H9 (cell line): ENCODE data around the gene LRP8. TPM values are rescaled to one million over a fixed set of nuclear protein-coding genes. Genes with fewer than 3 reads are reported as not detected.

Experiments
- DNase-seq: peaks from one replicate; pipeline ENCODE4 v3.0.0-alpha.2; 2017
- H2AFZ ChIP-seq: one replicate; pipeline ENCODE4 v1.6.1; 2013; ENCODE audit warnings: mild to moderate bottlenecking, low read length, control low read depth, moderate library complexity
- H2AK5ac ChIP-seq: 2 replicates; pipeline ENCODE4 v1.6.1; 2013; ENCODE audit warnings: low read length, control low read depth, mixed read lengths; ENCODE audit not compliant: insufficient read length
- H2BK120ac ChIP-seq: one replicate; pipeline ENCODE4 v1.6.1; 2013; ENCODE audit warnings: low read depth, mild to moderate bottlenecking, low read length, control low read depth, inconsistent platforms; ENCODE audit not compliant: poor library complexity, severe bottlenecking
- H2BK12ac ChIP-seq: 2 replicates; pipeline ENCODE4 v1.6.1; 2013; ENCODE audit warnings: low read length, control low read depth, mixed read lengths, low read depth; ENCODE audit not compliant: insufficient read length
- H2BK15ac ChIP-seq: 2 replicates; pipeline ENCODE4 v1.6.1; 2013; ENCODE audit warnings: low read depth, low read length, control low read depth
- H2BK20ac ChIP-seq: one replicate; pipeline ENCODE4 v1.6.1; 2013; ENCODE audit warnings: low read depth, mild to moderate bottlenecking, low read length, control low read depth, inconsistent platforms; ENCODE audit not compliant: poor library complexity, severe bottlenecking
- H2BK5ac ChIP-seq: 2 replicates; pipeline ENCODE4 v1.6.1; 2013; ENCODE audit warnings: low read length, control low read depth, mixed read lengths; ENCODE audit not compliant: insufficient read length
- H3K14ac ChIP-seq: 2 replicates; pipeline ENCODE4 v1.6.1; 2013; ENCODE audit warnings: low read length, control low read depth; ENCODE audit not compliant: insufficient read depth
- H3K18ac ChIP-seq: 2 replicates; pipeline ENCODE4 v1.6.1; 2013; ENCODE audit warnings: low read depth, mild to moderate bottlenecking, mixed read lengths, low read length, control low read depth; ENCODE audit not compliant: insufficient read length
- H3K23ac ChIP-seq: 2 replicates; pipeline ENCODE4 v1.6.1; 2013; ENCODE audit warnings: low read length, control low read depth, mixed read lengths, low read depth; ENCODE audit not compliant: insufficient read length
- H3K23me2 ChIP-seq: 2 replicates; pipeline ENCODE4 v1.6.1; 2013; ENCODE audit warnings: low read depth, mild to moderate bottlenecking, mixed read lengths, low read length, control low read depth; ENCODE audit not compliant: insufficient read length, poor library complexity, severe bottlenecking
- H3K27ac ChIP-seq: 2 replicates; pipeline ENCODE4 v1.5.1; 2013; ENCODE audit warnings: low read length, control low read depth, mixed read lengths, low read depth; ENCODE audit not compliant: insufficient read length
- H3K27me3 ChIP-seq: 2 replicates; pipeline ENCODE4 v1.6.1; 2013; ENCODE audit warnings: low read length, control low read depth, inconsistent platforms; ENCODE audit not compliant: insufficient read depth
- H3K4ac ChIP-seq: 2 replicates; pipeline ENCODE4 v1.6.1; 2013; ENCODE audit warnings: low read depth, mild to moderate bottlenecking, control low read depth, inconsistent platforms, low read length, moderate library complexity
- H3K4me1 ChIP-seq: 2 replicates; pipeline ENCODE4 v1.6.1; 2013; ENCODE audit warnings: low read length, control low read depth, inconsistent platforms; ENCODE audit not compliant: insufficient read depth
- H3K4me2 ChIP-seq: 2 replicates; pipeline ENCODE4 v1.6.1; 2013; ENCODE audit warnings: low read length, control low read depth, mixed read lengths; ENCODE audit not compliant: insufficient read length, insufficient read depth
- H3K56ac ChIP-seq: 2 replicates; pipeline ENCODE4 v1.6.1; 2013; ENCODE audit warnings: low read depth, mild to moderate bottlenecking, mixed read lengths, low read length, control low read depth; ENCODE audit not compliant: insufficient read length
- H3K79me1 ChIP-seq: 2 replicates; pipeline ENCODE4 v1.6.1; 2013; ENCODE audit warnings: low read depth, mild to moderate bottlenecking, moderate library complexity, low read length, control low read depth, inconsistent platforms; ENCODE audit not compliant: insufficient read depth, poor library complexity, severe bottlenecking
- H3K79me2 ChIP-seq: 2 replicates; pipeline ENCODE4 v1.6.1; 2013; ENCODE audit warnings: low read length, control low read depth, inconsistent platforms; ENCODE audit not compliant: insufficient read depth
- H3K9ac ChIP-seq: 2 replicates; pipeline ENCODE4 v1.6.1; 2013; ENCODE audit warnings: low read length, control low read depth, mixed read lengths; ENCODE audit not compliant: insufficient read length; ENCODE audit errors: extremely low read depth
- H3K9me3 ChIP-seq: one replicate; pipeline ENCODE4 v1.6.1; 2013; ENCODE audit warnings: low read depth, low read length, inconsistent platforms; ENCODE audit not compliant: control insufficient read depth
- H3T11ph ChIP-seq: one replicate; pipeline ENCODE4 v1.6.1; 2013; ENCODE audit warnings: mild to moderate bottlenecking, low read length, control low read depth, inconsistent platforms
- H4K20me1 ChIP-seq: one replicate; pipeline ENCODE4 v1.6.1; 2013; ENCODE audit not compliant: control insufficient read depth, insufficient read length, insufficient read depth
- H4K5ac ChIP-seq: 2 replicates; pipeline ENCODE4 v1.6.1; 2013; ENCODE audit warnings: low read depth, mild to moderate bottlenecking, mixed read lengths, low read length, control low read depth; ENCODE audit not compliant: insufficient read length
- H4K8ac ChIP-seq: replicated peaks from 2 replicates; pipeline ENCODE4 v1.6.1; 2013; ENCODE audit warnings: low read length, control low read depth, mixed read lengths, low read depth; ENCODE audit not compliant: insufficient read length
- H4K91ac ChIP-seq: 2 replicates; pipeline ENCODE4 v1.6.1; 2013; ENCODE audit warnings: low read depth, mild to moderate bottlenecking, moderate library complexity, mixed read lengths, low read length, control low read depth; ENCODE audit not compliant: insufficient read length
- H3K27ac Mint-ChIP-seq, 3 experiments: 2 replicates in 2 of 3; 3 replicates in 1 of 3; pipeline ENCODE4 v1.8.0; 2020 to 2021; ENCODE audit warnings: mixed read lengths in 3 of 3, mild to moderate bottlenecking in 1 of 3, moderate library complexity in 1 of 3
- H3K27me3 Mint-ChIP-seq: 2 replicates; pipeline ENCODE4 v1.8.0; 2021; ENCODE audit warnings: low read depth, mild to moderate bottlenecking, moderate library complexity, mixed read lengths
- H3K36me3 Mint-ChIP-seq, 3 experiments: 2 replicates in 2 of 3; 3 replicates in 1 of 3; pipeline ENCODE4 v1.8.0; 2020 to 2021; ENCODE audit warnings: low read depth in 3 of 3, mixed read lengths in 3 of 3; ENCODE audit not compliant: insufficient read depth in 1 of 3
- H3K4me1 Mint-ChIP-seq, 2 experiments: 2 replicates each; pipeline ENCODE4 v1.8.0; 2020; ENCODE audit warnings: mixed read lengths in 2 of 2
- H3K4me3 Mint-ChIP-seq, 2 experiments: 2 replicates in 1 of 2; 3 replicates in 1 of 2; pipeline ENCODE4 v1.8.0; 2020 to 2021; ENCODE audit warnings: mild to moderate bottlenecking in 2 of 2, mixed read lengths in 2 of 2, moderate library complexity in 1 of 2
- H3K9me3 Mint-ChIP-seq, 2 experiments: 2 replicates in 1 of 2; 3 replicates in 1 of 2; pipeline ENCODE4 v1.8.0; 2020; ENCODE audit warnings: mild to moderate bottlenecking in 2 of 2, mixed read lengths in 2 of 2, moderate library complexity in 1 of 2
- WGBS: extraction: QIAGEN DNeasy Blood & Tissue Kit; methylation state at CpG from one replicate; pipeline ENCODE4 v1.1.7; 2013; ENCODE audit warnings: missing lambda C conversion rate, low lambda C conversion rate, mixed read lengths; ENCODE audit not compliant: insufficient read length; ENCODE audit errors: extremely low coverage; 5-methylcytosine and 5-hydroxymethylcytosine counted together
- total RNA-seq: library from RNA; stranded (reverse); gene quantifications from 2 replicates; pipeline ENCODE4 v1.2.1, GENCODE V29; 2021
- TF ChIP-seq, protein P1 (sequence below): fragments of 200-600 bp; sonication (generic); conservative IDR thresholded peaks from 3 replicates; pipeline ENCODE4 v1.8.0; 2021; ENCODE audit warnings: antibody characterized with exemption, mild to moderate bottlenecking

Gene LRP8
- total RNA-seq, 1 experiment from 2014 or later, result 78.6 TPM

GRCh38 chr1:53359934-53360276, 32.0 kb upstream of the LRP8 start:
- H3K23me2 ChIP-seq, result no peaks in the 10 kb centered on the region
- no peak overlapping the region for H2BK12ac ChIP-seq
- Mint-ChIP-seq H3K4me3 (no peak overlapping the region), H3K27ac (peak overlapping the region in 1 of 3 experiments; percentile 94; a peak in 1 of 7 replicates), H3K27me3 (peaks cover 26% of the 10 kb centered on the region), H3K4me1 (peaks cover 17 to 26% of the 10 kb centered on the region in 2 experiments), H3K9me3 (peaks cover 0 to 6% of the 10 kb centered on the region in 2 experiments; a peak in 3 of 5 replicates), H3K36me3 (peaks cover 0 to 3% (median 1%) of the 10 kb centered on the region in 3 experiments; a peak in 1 of 7 replicates)
- H2BK15ac ChIP-seq, result no peak overlapping the region
- no peaks in the 10 kb centered on the region for H4K20me1 ChIP-seq
- DNase-seq, result no peak
- no peak overlapping the region for H2BK5ac ChIP-seq
- no peak overlapping the region for H4K8ac ChIP-seq
- H3K9me3 ChIP-seq, result no peaks in the 10 kb centered on the region
- H3K4ac ChIP-seq, result no peak overlapping the region
- no peak overlapping the region for H2BK20ac ChIP-seq
- WGBS, result no CpG with 5 or more reads among the region's 2 CpGs
- H4K5ac ChIP-seq, result no peak overlapping the region
- no peak overlapping the region for H2AK5ac ChIP-seq
- no peaks in the 10 kb centered on the region for H3K4me1 ChIP-seq
- no peak overlapping the region for H3K27ac ChIP-seq
- no peaks in the 10 kb centered on the region for H3K79me1 ChIP-seq
- no peak overlapping the region for H2AFZ ChIP-seq
- H3K27me3 ChIP-seq, result no peaks in the 10 kb centered on the region
- no peak overlapping the region for H3T11ph ChIP-seq
- H3K18ac ChIP-seq, result no peak overlapping the region
- TF ChIP-seq, protein P1, sequence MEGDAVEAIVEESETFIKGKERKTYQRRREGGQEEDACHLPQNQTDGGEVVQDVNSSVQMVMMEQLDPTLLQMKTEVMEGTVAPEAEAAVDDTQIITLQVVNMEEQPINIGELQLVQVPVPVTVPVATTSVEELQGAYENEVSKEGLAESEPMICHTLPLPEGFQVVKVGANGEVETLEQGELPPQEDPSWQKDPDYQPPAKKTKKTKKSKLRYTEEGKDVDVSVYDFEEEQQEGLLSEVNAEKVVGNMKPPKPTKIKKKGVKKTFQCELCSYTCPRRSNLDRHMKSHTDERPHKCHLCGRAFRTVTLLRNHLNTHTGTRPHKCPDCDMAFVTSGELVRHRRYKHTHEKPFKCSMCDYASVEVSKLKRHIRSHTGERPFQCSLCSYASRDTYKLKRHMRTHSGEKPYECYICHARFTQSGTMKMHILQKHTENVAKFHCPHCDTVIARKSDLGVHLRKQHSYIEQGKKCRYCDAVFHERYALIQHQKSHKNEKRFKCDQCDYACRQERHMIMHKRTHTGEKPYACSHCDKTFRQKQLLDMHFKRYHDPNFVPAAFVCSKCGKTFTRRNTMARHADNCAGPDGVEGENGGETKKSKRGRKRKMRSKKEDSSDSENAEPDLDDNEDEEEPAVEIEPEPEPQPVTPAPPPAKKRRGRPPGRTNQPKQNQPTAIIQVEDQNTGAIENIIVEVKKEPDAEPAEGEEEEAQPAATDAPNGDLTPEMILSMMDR, result no peak
- no peak overlapping the region for H2BK120ac ChIP-seq
- H3K56ac ChIP-seq, result no peak overlapping the region
- no peak overlapping the region for H3K9ac ChIP-seq
- no peak overlapping the region for H4K91ac ChIP-seq
- no peak overlapping the region for H3K14ac ChIP-seq
- H3K79me2 ChIP-seq, result no peaks in the 10 kb centered on the region
- no peak overlapping the region for H3K23ac ChIP-seq
- H3K4me2 ChIP-seq, result no peak overlapping the region
